Measurements from ENCODE around the gene INO80.

INO80 gene

DNA sequence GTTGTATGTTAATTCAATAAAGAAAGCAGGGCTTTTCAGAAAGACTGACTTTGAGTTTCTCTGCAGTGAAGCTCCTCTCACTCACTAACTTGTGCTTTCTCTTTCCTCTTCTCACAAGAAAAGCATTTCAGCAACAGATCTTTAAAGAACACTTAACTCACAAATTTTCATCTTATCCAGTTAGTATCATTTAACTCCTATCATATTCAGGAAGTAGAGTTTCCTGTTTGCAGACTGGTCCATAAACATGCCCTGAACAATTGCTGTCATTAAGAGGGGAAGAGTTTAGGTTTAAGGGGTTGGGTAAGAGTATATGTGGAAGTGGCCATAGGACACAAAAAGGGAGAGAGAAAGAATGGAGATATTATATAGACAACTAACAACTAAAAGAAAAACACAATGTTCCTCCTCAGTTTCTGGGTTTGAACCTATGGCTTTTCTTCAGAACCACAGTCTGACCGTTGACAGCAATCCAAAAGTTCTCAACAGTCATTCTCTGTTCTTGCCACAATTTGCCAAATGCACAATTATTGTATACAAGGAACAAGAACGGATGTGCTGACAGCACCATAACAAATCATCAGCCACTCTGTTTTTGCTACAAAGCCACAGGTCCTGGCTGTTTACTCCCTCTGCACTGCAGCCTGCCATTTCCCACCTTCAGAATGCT, 98.9 kb downstream of the INO80 start:
- in situ Hi-C loops (cut with MboI; ENCODE audit: low pct_unique_long_range_greater_than_20kb, low sequenced_read_pairs, unreplicated experiment) = no loop called here
- no peak for DNase-seq (ENCODE audit: low spot score)

DNA sequence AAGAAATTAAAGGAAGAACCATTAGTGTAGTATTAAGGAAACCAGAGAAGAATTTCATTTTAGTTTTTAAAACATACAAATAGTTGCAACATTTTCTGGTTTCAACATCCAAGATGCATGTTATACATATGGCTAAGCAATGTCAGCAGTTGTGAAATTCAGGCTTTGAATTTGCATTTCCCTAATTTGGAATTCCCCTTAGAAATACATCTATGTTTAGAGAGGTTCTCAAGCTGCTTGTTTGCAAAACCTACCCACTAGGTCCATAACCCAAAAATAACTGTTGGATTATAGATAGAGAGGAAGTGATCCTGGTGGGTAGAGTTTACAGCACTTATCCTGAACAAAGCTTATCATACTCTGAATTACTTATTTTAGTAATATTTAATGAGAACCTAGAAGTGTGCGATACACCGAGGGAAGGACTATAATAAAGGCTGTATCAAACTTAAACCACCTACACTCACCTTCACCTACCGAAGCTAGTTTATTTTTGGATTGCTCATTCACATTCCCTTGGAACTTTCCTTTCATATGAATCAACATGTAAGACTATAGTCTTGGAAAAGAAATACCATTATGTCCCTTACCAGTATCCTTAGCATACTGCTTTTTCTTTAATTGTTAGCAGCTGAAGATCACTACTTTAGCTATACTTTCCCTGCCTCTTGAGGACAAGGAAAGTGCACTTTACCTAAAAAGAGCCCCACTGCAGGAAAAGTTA, 102.2 kb downstream of the INO80 start:
- in situ Hi-C loops (cut with MboI; ENCODE audit: low pct_unique_long_range_greater_than_20kb, low sequenced_read_pairs, unreplicated experiment) = no loop called here
- TF ChIP-seq, protein P1, sequence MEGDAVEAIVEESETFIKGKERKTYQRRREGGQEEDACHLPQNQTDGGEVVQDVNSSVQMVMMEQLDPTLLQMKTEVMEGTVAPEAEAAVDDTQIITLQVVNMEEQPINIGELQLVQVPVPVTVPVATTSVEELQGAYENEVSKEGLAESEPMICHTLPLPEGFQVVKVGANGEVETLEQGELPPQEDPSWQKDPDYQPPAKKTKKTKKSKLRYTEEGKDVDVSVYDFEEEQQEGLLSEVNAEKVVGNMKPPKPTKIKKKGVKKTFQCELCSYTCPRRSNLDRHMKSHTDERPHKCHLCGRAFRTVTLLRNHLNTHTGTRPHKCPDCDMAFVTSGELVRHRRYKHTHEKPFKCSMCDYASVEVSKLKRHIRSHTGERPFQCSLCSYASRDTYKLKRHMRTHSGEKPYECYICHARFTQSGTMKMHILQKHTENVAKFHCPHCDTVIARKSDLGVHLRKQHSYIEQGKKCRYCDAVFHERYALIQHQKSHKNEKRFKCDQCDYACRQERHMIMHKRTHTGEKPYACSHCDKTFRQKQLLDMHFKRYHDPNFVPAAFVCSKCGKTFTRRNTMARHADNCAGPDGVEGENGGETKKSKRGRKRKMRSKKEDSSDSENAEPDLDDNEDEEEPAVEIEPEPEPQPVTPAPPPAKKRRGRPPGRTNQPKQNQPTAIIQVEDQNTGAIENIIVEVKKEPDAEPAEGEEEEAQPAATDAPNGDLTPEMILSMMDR (IDR thresholded peaks at IDR 0.05; ENCODE audit: extremely low read depth, insufficient read depth, missing control alignments) = no peak
- DNase-seq (ENCODE audit: low spot score) = peak; percentile 55

More for the DNA sequence above, 98.9 kb downstream of the INO80 start:
- TF ChIP-seq, protein P1 (IDR thresholded peaks at IDR 0.05; ENCODE audit: extremely low read depth, insufficient read depth, missing control alignments) = no peak

DNA sequence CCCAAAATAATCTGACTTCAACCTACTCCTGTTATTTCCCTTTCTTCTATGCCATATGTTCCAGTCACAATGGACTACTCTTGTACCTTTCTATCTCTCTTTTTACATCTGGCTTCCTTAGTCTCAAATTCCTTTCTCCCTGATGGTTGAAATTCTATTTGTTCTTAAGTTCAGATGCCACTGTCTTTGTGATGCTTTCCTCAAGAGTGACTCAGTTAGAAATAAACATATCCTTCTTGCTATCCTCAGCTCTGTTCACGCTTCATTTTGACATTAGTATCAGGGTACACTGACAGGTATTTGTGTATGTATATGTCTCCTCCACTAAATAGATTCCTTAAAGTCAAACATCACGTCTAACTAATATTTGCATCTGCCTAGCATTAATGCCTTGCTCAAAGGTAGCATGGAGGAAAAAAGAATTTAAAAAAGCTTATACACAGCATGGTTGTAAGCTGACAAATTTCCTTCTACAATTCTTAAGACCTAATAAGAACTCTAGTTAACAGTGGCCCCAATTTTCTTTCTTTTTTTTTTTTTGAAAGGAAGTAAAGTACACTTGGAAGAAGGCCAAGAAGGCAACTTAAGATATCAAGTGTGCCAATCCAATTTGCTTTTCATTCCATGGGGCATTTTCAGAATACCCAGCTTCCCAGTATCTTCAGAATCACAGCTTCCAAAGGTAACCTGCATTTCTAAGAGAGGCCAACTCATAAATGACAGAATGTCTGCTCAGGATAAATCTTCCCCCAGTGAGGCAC, 104.8 kb downstream of the INO80 start:
- TF ChIP-seq, protein P1 (IDR thresholded peaks at IDR 0.05; ENCODE audit: extremely low read depth, insufficient read depth, missing control alignments) = no peak
- no peak for DNase-seq (ENCODE audit: low spot score)
- in situ Hi-C loops (cut with MboI; ENCODE audit: low pct_unique_long_range_greater_than_20kb, low sequenced_read_pairs, unreplicated experiment) = no loop called here

DNA sequence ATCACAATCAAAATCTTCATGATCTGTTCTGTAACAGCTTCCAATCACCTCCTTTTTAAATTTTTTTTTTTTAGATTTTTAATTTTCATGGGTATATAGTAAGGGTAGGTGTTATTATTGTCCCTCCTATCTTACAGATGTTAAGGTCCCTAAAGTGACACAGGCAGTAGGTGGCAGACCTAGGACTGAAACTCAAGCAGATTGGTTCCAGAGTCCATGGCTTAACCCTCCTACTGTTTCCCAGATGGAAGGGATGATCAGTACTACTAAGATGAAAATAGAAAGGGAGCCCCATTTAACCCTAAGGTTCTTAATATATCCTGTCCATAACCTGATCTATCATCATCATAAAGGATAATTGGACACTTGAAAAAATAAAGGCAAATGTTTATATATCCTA, 105.7 kb downstream of the INO80 start:
- DNase-seq (ENCODE audit: low spot score) = no peak
- in situ Hi-C loops (cut with MboI; ENCODE audit: low pct_unique_long_range_greater_than_20kb, low sequenced_read_pairs, unreplicated experiment) = no loop called here
- TF ChIP-seq, protein P1 (IDR thresholded peaks at IDR 0.05; ENCODE audit: extremely low read depth, insufficient read depth, missing control alignments) = no peak

DNA sequence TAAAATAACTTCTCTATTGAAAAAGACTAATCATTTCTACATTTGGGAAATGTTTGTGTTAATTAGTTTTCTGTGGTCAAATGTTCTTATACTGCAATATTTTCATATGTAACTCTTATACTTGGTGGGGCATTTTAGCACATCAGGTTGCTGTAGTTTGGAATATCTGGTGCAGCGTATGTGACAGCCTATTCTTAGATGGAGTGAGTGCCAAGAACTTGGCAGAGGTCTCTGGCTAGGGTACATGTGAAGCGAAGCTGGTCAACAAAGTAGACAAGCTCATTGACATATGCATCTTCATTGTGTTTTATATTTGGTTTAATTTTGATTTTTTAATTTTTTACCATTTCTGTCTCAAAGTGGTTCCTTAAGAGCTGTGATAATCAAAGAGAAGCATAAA, 109.6 kb downstream of the INO80 start:
- no peak for DNase-seq (ENCODE audit: low spot score)
- TF ChIP-seq, protein P1 (IDR thresholded peaks at IDR 0.05; ENCODE audit: extremely low read depth, insufficient read depth, missing control alignments) = no peak
- in situ Hi-C loops (cut with MboI; ENCODE audit: low pct_unique_long_range_greater_than_20kb, low sequenced_read_pairs, unreplicated experiment) = no loop called here

DNA sequence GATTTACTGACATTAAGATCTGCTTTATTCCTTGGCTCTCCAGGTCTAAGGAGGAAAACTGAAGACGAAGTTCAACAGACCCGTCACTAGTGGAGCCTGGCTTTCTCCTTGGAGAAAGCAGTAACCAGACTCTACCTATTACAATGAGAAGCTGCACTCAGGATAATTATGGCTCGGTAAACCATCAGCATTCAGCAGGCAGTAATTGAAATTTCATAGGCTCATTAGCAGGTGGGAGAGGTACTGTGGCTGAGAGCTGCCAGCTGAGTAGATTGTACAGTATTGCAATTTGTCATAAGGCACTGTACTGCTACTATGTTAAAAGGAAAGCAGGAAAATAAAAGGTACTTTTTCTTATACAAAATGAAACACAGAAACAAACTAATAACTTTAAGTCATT, 111.6 kb downstream of the INO80 start:
- in situ Hi-C loops (cut with MboI; ENCODE audit: low pct_unique_long_range_greater_than_20kb, low sequenced_read_pairs, unreplicated experiment) = no loop called here
- DNase-seq (ENCODE audit: low spot score) = no peak
- TF ChIP-seq, protein P1 (IDR thresholded peaks at IDR 0.05; ENCODE audit: extremely low read depth, insufficient read depth, missing control alignments) = no peak
